Right cardiac atrium (tissue), 5 donors: ENCODE results near the gene USP53. TPM values are rescaled to one million over a fixed set of nuclear protein-coding genes. Genes with fewer than 3 reads are reported as not detected.

Experiments
- polyA plus RNA-seq: library from polyadenylated mRNA; stranded (reverse); fragments of 200-250 nt; gene quantifications from one replicate; pipeline ENCODE4 v1.2.3, GENCODE V29; 2013
- total RNA-seq, 4 donors: library from RNA; stranded (reverse); fragmentation: NEBNext Ultra II Directional; extraction: Animal tissue kit (Norgen Biotek cat#: 25700); gene quantifications; one replicate each; pipeline ENCODE4 v1.2.1, GENCODE V29; 2021
- donor health status: healthy with polysubstance abuse.
- donor health status: DM: no; HTN: yes; CAD: no.
- donor health status: DM: no; HTN: no; CAD: no.
- donor health status: DM: no; HTN: yes; CAD: no; lungs with severe emphysema.
- donor health status: DM: yes; HTN: yes; CAD: no.

The USP53 gene
- total and polyA plus RNA-seq, 5 donors = 26.5 to 62.4 (median 50.2) TPM

Other genes with a start within 250 kb of the USP53 start
- gene MYOZ2, start 76.9 kb upstream of the USP53 start, total RNA-seq = 100 to 1,000 TPM; 506 to 683 (median 614) TPM
- 709 TPM for gene MYOZ2, start 76.9 kb upstream of the USP53 start, polyA plus RNA-seq
- not detected for gene FABP2, start 109.4 kb downstream of the USP53 start, total RNA-seq
- 0.63 TPM for gene FABP2, start 109.4 kb downstream of the USP53 start, polyA plus RNA-seq